HEK293 (cell line): ENCODE results near the gene NUDT22.

Source experiments
- CTCF ChIA-PET: fragments of 350-600 bp; formaldehyde crosslinking; extraction: SDS; loops from one replicate; lab custom pipeline; 2021; ENCODE audit warnings: antibody characterized with exemption; lab: Yijun Ruan, JAX
- POLR2A ChIA-PET: fragments of 300-600 bp; formaldehyde crosslinking; extraction: SDS; loops from one replicate; lab custom pipeline; 2020; ENCODE audit warnings: antibody characterized with exemption, inconsistent platforms; lab: Yijun Ruan, JAX
- H3K27ac ChIP-seq: fragments of 200-500 bp; sonication (Bioruptor generic); 2 replicates; pipeline ENCODE4 v1.5.1; 2014; ENCODE audit warnings: low read depth, low read length, control low read depth, inconsistent platforms; ENCODE audit errors: extremely low read depth
- H3K36me3 ChIP-seq, 2 experiments: fragments of 200-500 bp in 1 of 2; sonication (Bioruptor generic) in 1 of 2; 1 replicate in 1 of 2; 2 replicates in 1 of 2; pipeline ENCODE4 v1.5.1; 2014 to 2017; ENCODE audit warnings: inconsistent platforms in 2 of 2, low read length in 2 of 2; ENCODE audit not compliant: control insufficient read depth in 2 of 2, insufficient read depth in 1 of 2
- H3K4me1 ChIP-seq: fragments of 200-500 bp; sonication (Bioruptor generic); 2 replicates; pipeline ENCODE4 v1.5.1; 2014; ENCODE audit warnings: mild to moderate bottlenecking, low read length, inconsistent platforms; ENCODE audit not compliant: control insufficient read depth, insufficient read depth
- H3K4me3 ChIP-seq: 2 replicates; pipeline ENCODE4 v1.5.1; 2011; ENCODE audit warnings: low read depth, mild to moderate bottlenecking, control low read depth, low read length, moderate library complexity
- H3K9me3 ChIP-seq: fragments of 200-500 bp; sonication (Bioruptor generic); 2 replicates; pipeline ENCODE4 v1.5.1; 2014; ENCODE audit warnings: low read depth, low read length, inconsistent platforms; ENCODE audit not compliant: control insufficient read depth, insufficient read depth
- KLF9 ChIP-seq: fragments of 450-650 bp; formaldehyde crosslinking; IDR thresholded peaks from 2 replicates; pipeline ENCODE4 v1.5.1; 2016; ENCODE audit warnings: missing biosample characterization, missing genetic modification characterization, low read depth
- PRDM10 ChIP-seq: fragments of 450-650 bp; formaldehyde crosslinking; IDR thresholded peaks from 2 replicates; pipeline ENCODE4 v1.5.1; 2016; ENCODE audit warnings: missing biosample characterization, missing genetic modification characterization
- SCRT2 ChIP-seq: fragments of 450-650 bp; formaldehyde crosslinking; IDR thresholded peaks from 2 replicates; pipeline ENCODE4 v1.5.1; 2016; ENCODE audit warnings: missing biosample characterization, missing genetic modification characterization
- SP2 ChIP-seq: fragments of 450-650 bp; formaldehyde crosslinking; IDR thresholded peaks from 2 replicates; pipeline ENCODE4 v1.5.1; 2016; ENCODE audit warnings: missing biosample characterization, missing genetic modification characterization
- SP7 ChIP-seq: fragments of 450-650 bp; formaldehyde crosslinking; IDR thresholded peaks from 2 replicates; pipeline ENCODE4 v1.5.1; 2016; ENCODE audit warnings: missing biosample characterization, missing genetic modification characterization
- TRIM28 ChIP-seq: IDR thresholded peaks from 2 replicates; pipeline ENCODE4 v1.6.1; 2011; ENCODE audit warnings: low read length, control low read depth, borderline replicate concordance
- YY2 ChIP-seq: fragments of 450-650 bp; formaldehyde crosslinking; IDR thresholded peaks from 2 replicates; pipeline ENCODE4 v1.5.1; 2016; ENCODE audit warnings: missing biosample characterization, missing genetic modification characterization
- ZBTB48 ChIP-seq: fragments of 450-650 bp; formaldehyde crosslinking; IDR thresholded peaks from 2 replicates; pipeline ENCODE4 v1.5.1; 2016; ENCODE audit warnings: missing biosample characterization, missing genetic modification characterization
- ZFP41 ChIP-seq: fragments of 450-650 bp; formaldehyde crosslinking; IDR thresholded peaks from 2 replicates; pipeline ENCODE4 v1.5.1; 2016; ENCODE audit warnings: missing biosample characterization, missing genetic modification characterization, borderline replicate concordance
- ZNF169 ChIP-seq: fragments of 450-650 bp; formaldehyde crosslinking; IDR thresholded peaks from 2 replicates; pipeline ENCODE4 v1.5.1; 2016; ENCODE audit warnings: missing biosample characterization, missing genetic modification characterization
- ZNF239 ChIP-seq: fragments of 450-650 bp; formaldehyde crosslinking; IDR thresholded peaks from 2 replicates; pipeline ENCODE4 v1.5.1; 2016; ENCODE audit warnings: missing biosample characterization, missing genetic modification characterization
- ZNF416 ChIP-seq: fragments of 450-650 bp; formaldehyde crosslinking; IDR thresholded peaks from 2 replicates; pipeline ENCODE4 v1.5.1; 2016; ENCODE audit warnings: missing biosample characterization, missing genetic modification characterization
- ZNF501 ChIP-seq: fragments of 450-650 bp; formaldehyde crosslinking; IDR thresholded peaks from 2 replicates; pipeline ENCODE4 v1.5.1; 2016; ENCODE audit warnings: missing biosample characterization, missing genetic modification characterization
- ZNF555 ChIP-seq: fragments of 450-650 bp; formaldehyde crosslinking; conservative IDR thresholded peaks from 2 replicates; pipeline ENCODE4 v1.5.1; 2017; ENCODE audit warnings: missing biosample characterization, mild to moderate bottlenecking, missing genetic modification characterization, inconsistent platforms
- ZNF621 ChIP-seq: fragments of 450-650 bp; formaldehyde crosslinking; IDR thresholded peaks from 2 replicates; pipeline ENCODE4 v1.5.1; 2017; ENCODE audit warnings: missing biosample characterization, missing genetic modification characterization
- ZNF629 ChIP-seq: fragments of 450-650 bp; formaldehyde crosslinking; IDR thresholded peaks from 2 replicates; pipeline ENCODE4 v1.5.1; 2017; ENCODE audit warnings: missing biosample characterization, missing genetic modification characterization
- ZNF768 ChIP-seq: fragments of 450-650 bp; formaldehyde crosslinking; IDR thresholded peaks from 2 replicates; pipeline ENCODE4 v1.5.1; 2018; ENCODE audit warnings: missing biosample characterization, mild to moderate bottlenecking, missing genetic modification characterization
- TF ChIP-seq, protein P1 (sequence below): fragments of 450-650 bp; formaldehyde crosslinking; IDR thresholded peaks from 2 replicates; pipeline ENCODE4 v1.5.0; 2017; ENCODE audit warnings: missing biosample characterization, missing genetic modification characterization, borderline replicate concordance
- TF ChIP-seq, protein P2 (sequence below): fragments of 450-650 bp; formaldehyde crosslinking; IDR thresholded peaks from 2 replicates; pipeline ENCODE4 v1.5.1; 2016; ENCODE audit warnings: missing biosample characterization, missing genetic modification characterization
- TF ChIP-seq, protein P3 (sequence below): fragments of 450-650 bp; formaldehyde crosslinking; IDR thresholded peaks from 2 replicates; pipeline ENCODE4; 2016; ENCODE audit warnings: missing biosample characterization, missing genetic modification characterization

NUDT22 gene

DNA sequence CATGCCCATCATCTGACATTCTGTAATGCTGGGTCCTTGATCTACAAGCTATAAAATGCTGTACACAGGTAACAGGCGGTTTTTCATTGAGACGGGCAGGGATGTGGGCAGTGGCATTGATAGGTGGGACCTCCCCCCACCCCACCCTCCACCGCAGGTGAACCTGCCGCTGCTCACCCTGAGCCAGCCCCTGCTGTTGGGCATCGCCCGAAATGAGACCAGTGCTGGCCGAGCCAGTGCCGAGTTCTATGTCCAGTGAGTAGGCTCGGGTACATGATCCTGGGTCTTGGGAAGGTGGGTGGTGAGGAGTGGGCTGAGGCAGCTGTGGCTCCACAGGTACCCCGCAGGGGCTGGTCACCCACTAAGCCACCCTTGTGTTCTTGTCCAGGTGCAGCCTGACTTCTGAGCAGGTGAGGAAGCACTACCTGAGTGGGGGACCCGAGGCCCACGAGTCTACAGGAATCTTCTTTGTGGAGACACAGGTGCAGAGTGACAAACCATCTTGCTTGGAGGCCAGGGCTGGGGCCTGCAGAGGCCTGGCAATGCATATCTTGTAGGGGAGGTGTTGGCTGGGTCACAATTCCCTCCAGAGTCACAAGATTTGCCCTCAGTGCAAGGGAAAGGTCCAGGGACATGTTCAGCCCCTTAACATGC lies 3.1 kb downstream of the NUDT22 start:
- TF ChIP-seq KLF9 (tag by site-specific recombination) (no peak), ZNF768 (tag by site-specific recombination) (no peak), SCRT2 (peak; percentile 34; the same call in 1 of the 2 replicates), YY2 (tag by site-specific recombination) (no peak), ZNF555 (tag by site-specific recombination) (no peak)
- ChIA-PET POLR2A (interaction anchor here (0.8 to 3.5 kb wide), 2 partner anchors 12 to 44 kb away, joined by 3 to 29 read pairs; partner anchors contain the start of genes FKBP2 and STIP1), CTCF (interaction anchor here (0.6 to 1.7 kb wide), 3 partner anchors 25 to 228 kb away, joined by 3 to 5 read pairs (median 4); no protein-coding TSS in a partner anchor)
- H3K9me3 ChIP-seq = no peaks in the 10 kb centered on the region
- H3K4me1 ChIP-seq = peaks cover 3% of the 10 kb centered on the region; the same call in 1 of the 2 replicates
- H3K27ac ChIP-seq = no peak overlapping the region
- no peak overlapping the region for H3K4me3 ChIP-seq
- H3K36me3 ChIP-seq = peaks cover 0 to 5% of the 10 kb centered on the region in 2 experiments; a peak in 1 of 3 replicates

DNA sequence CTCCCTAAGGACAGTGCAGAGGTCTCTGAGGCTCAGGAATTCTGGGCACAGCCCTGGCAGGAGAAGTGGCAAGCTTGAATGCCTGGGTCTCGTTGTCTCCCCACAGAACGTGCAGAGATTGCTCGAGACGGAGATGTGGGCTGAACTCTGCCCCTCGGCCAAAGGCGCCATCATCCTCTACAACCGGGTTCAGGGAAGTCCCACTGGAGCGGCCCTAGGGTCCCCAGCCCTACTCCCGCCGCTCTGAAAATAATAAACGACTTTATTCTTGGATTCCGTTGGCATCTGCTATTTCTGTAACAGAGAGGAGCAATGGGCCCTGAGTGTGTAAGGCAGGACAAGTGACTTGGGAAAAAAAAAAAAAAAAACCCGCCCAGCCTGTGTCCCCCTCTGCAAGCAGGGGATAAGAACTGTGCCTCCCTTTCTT lies 3.7 kb downstream of the NUDT22 start:
- TF ChIP-seq ZNF629 (no peak), PRDM10 (tag by site-specific recombination) (peak; percentile 91)
- ChIA-PET POLR2A (interaction anchor here (0.8 to 0.9 kb wide), 2 partner anchors 10 to 55 kb away, joined by 3 read pairs; partner anchors contain the start of gene BAD), CTCF (interaction anchor here (0.6 to 1.7 kb wide), 4 partner anchors 25 to 1525 kb away, joined by 3 to 5 read pairs (median 4); no protein-coding TSS in a partner anchor)
- peak overlapping the region; percentile 42; the same call in 1 of the 2 replicates for H3K27ac ChIP-seq
- no peaks in the 10 kb centered on the region for H3K36me3 ChIP-seq
- peak overlapping the region; percentile 34 for H3K4me3 ChIP-seq
- no peaks in the 10 kb centered on the region for H3K9me3 ChIP-seq
- H3K4me1 ChIP-seq = peaks cover 3% of the 10 kb centered on the region; the same call in 1 of the 2 replicates

DNA sequence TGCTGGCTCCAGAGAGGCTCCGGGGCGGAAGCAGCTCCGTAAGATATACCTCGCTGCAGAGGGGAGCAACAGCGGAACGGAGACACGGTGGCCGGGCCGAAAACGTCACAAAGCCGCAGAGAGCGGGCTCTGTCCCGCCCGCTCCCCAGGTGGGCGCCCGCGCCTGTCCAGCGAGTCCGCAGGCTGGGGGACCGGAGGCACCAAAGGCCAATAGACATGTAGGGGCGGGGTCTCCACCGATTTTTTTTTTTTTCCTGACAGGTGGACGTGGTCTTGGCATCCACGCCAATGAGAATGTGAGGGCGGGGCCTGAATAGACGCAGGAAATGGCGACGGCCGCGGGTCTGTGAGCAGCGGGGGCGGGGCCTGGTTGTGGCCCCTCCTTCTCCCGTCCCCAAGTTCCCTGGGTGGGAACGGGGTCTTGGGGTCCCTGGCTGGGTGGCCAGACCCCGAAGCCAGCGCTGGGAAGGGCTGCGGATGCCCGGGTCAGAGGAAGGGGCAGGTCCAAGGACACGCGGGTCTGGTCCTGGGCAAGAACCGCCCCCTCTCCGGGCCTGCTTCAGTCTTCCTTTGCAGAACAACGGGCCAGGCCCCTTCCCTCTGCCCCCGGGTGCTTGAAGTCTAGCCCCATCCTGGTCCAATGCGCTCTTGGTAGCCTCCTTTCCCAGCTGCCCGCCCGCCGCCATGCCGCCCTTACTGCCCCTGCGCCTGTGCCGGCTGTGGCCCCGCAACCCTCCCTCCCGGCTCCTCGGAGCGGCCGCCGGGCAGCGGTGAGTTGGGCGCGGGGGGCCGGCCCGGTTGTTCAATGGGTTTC lies 4.3 kb downstream of the NUDT22 start, which contains the start of gene DNAJC4:
DNAJC4 (plus strand) TSS at position 378 of the 814 bp plus-strand sequence; CDS start at position 685, 307 bp downstream.
- CTCF ChIA-PET = interaction anchor here (0.6 to 1.7 kb wide), 4 partner anchors 13 to 1524 kb away, joined by 4 to 8 read pairs (median 5); no protein-coding TSS in a partner anchor
- POLR2A ChIA-PET = interaction anchor here (0.8 to 0.9 kb wide), 2 partner anchors 10 to 54 kb away, joined by 3 read pairs; partner anchors contain the start of gene BAD
- Histone ChIP-seq H3K4me3 (peak within 1 kb of the TSS; percentile 71), H3K9me3 (no peaks in the 10 kb centered on the region), H3K36me3 (no peaks in the 10 kb centered on the region), H3K27ac (peak within 1 kb of the TSS; percentile 42; the same call in 1 of the 2 replicates), H3K4me1 (peaks cover 1% of the 10 kb centered on the region; the same call in 1 of the 2 replicates)
- TF ChIP-seq ZNF416 (tag by site-specific recombination) (no peak), ZNF239 (tag by site-specific recombination) (no peak), ZNF501 (no peak), ZFP41 (tag by site-specific recombination) (no peak), ZNF621 (no peak), ZBTB48 (peak; percentile 62; the same call in 1 of the 2 replicates), TRIM28 (no peak), SP2 (tag by site-specific recombination) (peak; percentile 86), ZNF169 (tag by site-specific recombination) (no peak), SP7 (0 out of 2 replicates have a peak, but pooled peaks have one; percentile 20)
- TF ChIP-seq, protein P1, sequence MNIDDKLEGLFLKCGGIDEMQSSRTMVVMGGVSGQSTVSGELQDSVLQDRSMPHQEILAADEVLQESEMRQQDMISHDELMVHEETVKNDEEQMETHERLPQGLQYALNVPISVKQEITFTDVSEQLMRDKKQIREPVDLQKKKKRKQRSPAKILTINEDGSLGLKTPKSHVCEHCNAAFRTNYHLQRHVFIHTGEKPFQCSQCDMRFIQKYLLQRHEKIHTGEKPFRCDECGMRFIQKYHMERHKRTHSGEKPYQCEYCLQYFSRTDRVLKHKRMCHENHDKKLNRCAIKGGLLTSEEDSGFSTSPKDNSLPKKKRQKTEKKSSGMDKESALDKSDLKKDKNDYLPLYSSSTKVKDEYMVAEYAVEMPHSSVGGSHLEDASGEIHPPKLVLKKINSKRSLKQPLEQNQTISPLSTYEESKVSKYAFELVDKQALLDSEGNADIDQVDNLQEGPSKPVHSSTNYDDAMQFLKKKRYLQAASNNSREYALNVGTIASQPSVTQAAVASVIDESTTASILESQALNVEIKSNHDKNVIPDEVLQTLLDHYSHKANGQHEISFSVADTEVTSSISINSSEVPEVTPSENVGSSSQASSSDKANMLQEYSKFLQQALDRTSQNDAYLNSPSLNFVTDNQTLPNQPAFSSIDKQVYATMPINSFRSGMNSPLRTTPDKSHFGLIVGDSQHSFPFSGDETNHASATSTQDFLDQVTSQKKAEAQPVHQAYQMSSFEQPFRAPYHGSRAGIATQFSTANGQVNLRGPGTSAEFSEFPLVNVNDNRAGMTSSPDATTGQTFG (tag by site-specific recombination) = no peak
- TF ChIP-seq, protein P2, sequence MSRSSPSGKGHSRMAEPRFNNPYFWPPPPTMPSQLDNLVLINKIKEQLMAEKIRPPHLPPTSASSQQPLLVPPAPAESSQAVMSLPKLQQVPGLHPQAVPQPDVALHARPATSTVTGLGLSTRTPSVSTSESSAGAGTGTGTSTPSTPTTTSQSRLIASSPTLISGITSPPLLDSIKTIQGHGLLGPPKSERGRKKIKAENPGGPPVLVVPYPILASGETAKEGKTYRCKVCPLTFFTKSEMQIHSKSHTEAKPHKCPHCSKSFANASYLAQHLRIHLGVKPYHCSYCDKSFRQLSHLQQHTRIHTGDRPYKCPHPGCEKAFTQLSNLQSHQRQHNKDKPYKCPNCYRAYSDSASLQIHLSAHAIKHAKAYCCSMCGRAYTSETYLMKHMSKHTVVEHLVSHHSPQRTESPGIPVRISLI (tag by site-specific recombination) = 0 out of 2 replicates have a peak, but pooled peaks have one; percentile 45
- TF ChIP-seq, protein P3, sequence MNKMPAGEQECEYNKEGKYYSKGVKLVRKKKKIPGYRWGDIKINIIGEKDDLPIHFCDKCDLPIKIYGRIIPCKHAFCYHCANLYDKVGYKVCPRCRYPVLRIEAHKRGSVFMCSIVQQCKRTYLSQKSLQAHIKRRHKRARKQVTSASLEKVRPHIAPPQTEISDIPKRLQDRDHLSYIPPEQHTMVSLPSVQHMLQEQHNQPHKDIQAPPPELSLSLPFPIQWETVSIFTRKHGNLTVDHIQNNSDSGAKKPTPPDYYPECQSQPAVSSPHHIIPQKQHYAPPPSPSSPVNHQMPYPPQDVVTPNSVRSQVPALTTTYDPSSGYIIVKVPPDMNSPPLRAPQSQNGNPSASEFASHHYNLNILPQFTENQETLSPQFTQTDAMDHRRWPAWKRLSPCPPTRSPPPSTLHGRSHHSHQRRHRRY = no peak
